HL-60 (cell line): ENCODE measurements around the gene KATNAL2.

Experiments used
- DNase-seq, 2 experiments: peaks; one replicate each; pipeline ENCODE4 v3.0.0-alpha.2; 2010 to 2020; ENCODE audit warnings: low read depth in 1 of 2, low spot score in 1 of 2
- H3K27ac ChIP-seq: fragments of 250-450 bp; sonication (Bioruptor Pico); replicated peaks from 2 replicates; pipeline ENCODE4 v1.5.1; 2020; ENCODE audit warnings: mild to moderate bottlenecking, moderate library complexity
- H3K27me3 ChIP-seq: fragments of 250-450 bp; sonication (Bioruptor Pico); 2 replicates; pipeline ENCODE4 v1.5.1; 2021; ENCODE audit warnings: mild to moderate bottlenecking, moderate library complexity; ENCODE audit not compliant: insufficient read depth, poor library complexity, severe bottlenecking
- H3K4me3 ChIP-seq: replicated peaks from 2 replicates; pipeline ENCODE4 v1.5.1; 2011; ENCODE audit warnings: mild to moderate bottlenecking, control low read depth, low read length; ENCODE audit not compliant: insufficient read depth
- GABPA ChIP-seq: IDR thresholded peaks from 2 replicates; pipeline ENCODE4 v1.6.1; 2012; ENCODE audit warnings: low read depth
- POLR2AphosphoS5 ChIP-seq: IDR thresholded peaks from 2 replicates; pipeline ENCODE4 v1.6.1; 2012; ENCODE audit warnings: low read depth
- SPI1 ChIP-seq: IDR thresholded peaks from 2 replicates; pipeline ENCODE4 v1.6.1; 2012; ENCODE audit warnings: low read depth, mild to moderate bottlenecking, borderline replicate concordance
- TF ChIP-seq, protein P1 (sequence below): IDR thresholded peaks from 2 replicates; pipeline ENCODE4 v1.6.1; 2012; ENCODE audit warnings: low read depth; ENCODE audit not compliant: insufficient replicate concordance
- TF ChIP-seq, protein P2 (sequence below): IDR thresholded peaks from one replicate; pipeline ENCODE4 v1.5.1; 2011; ENCODE audit warnings: low read length, control low read depth, inconsistent platforms; ENCODE audit not compliant: insufficient read depth

The KATNAL2 gene

DNA sequence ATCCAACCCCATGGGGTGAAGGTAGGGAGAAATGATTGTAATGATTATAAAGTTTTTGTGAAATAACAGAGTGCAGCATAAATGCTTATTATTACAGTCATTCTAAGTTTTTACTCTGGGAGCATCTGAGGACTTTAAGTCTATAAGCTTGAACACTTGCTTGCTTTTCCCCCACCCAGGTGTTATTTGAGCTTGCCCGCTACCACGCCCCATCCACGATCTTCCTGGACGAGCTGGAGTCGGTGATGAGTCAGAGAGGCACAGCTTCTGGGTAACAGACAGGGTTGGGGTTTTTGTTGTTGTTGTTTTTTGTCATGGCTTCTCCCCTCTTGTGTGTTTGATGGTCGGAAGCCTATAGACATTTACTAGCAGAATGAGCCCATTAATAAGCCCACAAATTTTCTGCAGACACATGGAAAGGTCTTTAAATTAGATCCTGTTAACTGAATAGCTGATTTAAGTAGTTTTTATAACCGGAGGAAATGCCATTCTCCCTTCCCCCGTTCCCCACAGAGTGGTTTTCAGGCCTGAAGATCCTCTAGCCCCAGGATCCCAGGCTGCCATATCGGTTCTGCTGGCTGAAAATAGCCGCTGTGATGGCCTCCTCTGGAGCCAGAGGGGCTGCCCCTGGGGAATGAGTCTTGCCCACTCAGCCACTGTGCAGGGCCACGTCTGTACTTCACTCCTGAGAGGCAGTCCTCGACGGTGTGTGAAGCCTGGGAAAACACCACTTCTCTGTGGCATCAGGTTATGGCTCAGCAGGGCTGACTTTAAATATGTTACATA is 157.9 kb downstream of the KATNAL2 start:
- Histone ChIP-seq H3K27ac (no peak overlapping the region), H3K4me3 (no peak overlapping the region), H3K27me3 (no peaks in the 10 kb centered on the region)
- no peak for DNase-seq
- TF ChIP-seq, protein P1, sequence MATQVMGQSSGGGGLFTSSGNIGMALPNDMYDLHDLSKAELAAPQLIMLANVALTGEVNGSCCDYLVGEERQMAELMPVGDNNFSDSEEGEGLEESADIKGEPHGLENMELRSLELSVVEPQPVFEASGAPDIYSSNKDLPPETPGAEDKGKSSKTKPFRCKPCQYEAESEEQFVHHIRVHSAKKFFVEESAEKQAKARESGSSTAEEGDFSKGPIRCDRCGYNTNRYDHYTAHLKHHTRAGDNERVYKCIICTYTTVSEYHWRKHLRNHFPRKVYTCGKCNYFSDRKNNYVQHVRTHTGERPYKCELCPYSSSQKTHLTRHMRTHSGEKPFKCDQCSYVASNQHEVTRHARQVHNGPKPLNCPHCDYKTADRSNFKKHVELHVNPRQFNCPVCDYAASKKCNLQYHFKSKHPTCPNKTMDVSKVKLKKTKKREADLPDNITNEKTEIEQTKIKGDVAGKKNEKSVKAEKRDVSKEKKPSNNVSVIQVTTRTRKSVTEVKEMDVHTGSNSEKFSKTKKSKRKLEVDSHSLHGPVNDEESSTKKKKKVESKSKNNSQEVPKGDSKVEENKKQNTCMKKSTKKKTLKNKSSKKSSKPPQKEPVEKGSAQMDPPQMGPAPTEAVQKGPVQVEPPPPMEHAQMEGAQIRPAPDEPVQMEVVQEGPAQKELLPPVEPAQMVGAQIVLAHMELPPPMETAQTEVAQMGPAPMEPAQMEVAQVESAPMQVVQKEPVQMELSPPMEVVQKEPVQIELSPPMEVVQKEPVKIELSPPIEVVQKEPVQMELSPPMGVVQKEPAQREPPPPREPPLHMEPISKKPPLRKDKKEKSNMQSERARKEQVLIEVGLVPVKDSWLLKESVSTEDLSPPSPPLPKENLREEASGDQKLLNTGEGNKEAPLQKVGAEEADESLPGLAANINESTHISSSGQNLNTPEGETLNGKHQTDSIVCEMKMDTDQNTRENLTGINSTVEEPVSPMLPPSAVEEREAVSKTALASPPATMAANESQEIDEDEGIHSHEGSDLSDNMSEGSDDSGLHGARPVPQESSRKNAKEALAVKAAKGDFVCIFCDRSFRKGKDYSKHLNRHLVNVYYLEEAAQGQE: no peak
- TF ChIP-seq, protein P2, sequence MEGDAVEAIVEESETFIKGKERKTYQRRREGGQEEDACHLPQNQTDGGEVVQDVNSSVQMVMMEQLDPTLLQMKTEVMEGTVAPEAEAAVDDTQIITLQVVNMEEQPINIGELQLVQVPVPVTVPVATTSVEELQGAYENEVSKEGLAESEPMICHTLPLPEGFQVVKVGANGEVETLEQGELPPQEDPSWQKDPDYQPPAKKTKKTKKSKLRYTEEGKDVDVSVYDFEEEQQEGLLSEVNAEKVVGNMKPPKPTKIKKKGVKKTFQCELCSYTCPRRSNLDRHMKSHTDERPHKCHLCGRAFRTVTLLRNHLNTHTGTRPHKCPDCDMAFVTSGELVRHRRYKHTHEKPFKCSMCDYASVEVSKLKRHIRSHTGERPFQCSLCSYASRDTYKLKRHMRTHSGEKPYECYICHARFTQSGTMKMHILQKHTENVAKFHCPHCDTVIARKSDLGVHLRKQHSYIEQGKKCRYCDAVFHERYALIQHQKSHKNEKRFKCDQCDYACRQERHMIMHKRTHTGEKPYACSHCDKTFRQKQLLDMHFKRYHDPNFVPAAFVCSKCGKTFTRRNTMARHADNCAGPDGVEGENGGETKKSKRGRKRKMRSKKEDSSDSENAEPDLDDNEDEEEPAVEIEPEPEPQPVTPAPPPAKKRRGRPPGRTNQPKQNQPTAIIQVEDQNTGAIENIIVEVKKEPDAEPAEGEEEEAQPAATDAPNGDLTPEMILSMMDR: no peak
- TF ChIP-seq POLR2AphosphoS5 (no peak), GABPA (no peak), SPI1 (no peak)

DNA sequence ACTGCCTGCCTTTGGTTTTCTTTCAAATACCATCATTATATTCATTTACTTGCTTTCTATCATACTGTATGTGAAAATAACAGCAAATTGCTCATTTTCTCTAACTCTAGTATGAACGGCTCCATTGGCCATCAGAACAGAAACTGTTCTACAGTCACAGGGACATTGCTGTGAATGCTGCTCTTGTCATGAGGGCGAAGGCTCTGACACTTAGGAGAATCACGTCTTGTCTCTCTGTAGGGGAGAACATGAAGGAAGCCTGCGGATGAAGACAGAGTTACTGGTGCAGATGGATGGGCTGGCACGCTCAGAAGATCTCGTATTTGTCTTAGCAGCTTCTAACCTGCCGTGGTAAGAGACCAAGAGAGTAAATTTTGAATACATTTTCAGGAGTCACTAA is 159.7 kb downstream of the KATNAL2 start:
- Histone ChIP-seq H3K4me3 (no peak overlapping the region), H3K27ac (no peak overlapping the region), H3K27me3 (no peaks in the 10 kb centered on the region)
- DNase-seq: no peak
- TF ChIP-seq, protein P2: no peak
- TF ChIP-seq SPI1 (no peak), POLR2AphosphoS5 (no peak), GABPA (no peak)
- TF ChIP-seq, protein P1: no peak

DNA sequence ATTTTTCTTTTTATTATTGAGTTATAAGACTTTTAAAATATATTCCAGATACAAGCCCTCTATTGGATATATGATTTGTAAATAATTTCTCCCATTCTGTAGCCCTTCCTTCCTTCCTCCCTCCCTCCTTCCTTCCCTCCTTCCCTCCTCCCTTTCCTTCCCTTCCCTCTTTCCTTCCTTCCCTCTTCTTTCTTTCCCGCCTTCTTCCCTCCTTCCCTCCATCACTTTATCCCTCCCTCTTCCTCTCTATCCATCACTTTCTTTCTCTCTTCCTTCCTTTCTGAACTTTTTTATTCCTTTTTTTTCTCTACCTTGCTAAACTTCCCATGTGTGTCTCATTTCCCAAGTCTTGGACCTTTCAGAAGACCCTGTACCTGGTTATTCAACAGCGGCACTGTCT is 163.5 kb downstream of the KATNAL2 start:
- DNase-seq: no peak
- Histone ChIP-seq H3K27ac (no peak overlapping the region), H3K4me3 (no peak overlapping the region), H3K27me3 (peaks cover 2% of the 10 kb centered on the region)
- TF ChIP-seq, protein P1: no peak
- TF ChIP-seq POLR2AphosphoS5: no peak
- TF ChIP-seq, protein P2: no peak
- no peak for TF ChIP-seq SPI1
- TF ChIP-seq GABPA: no peak
